Measurements from ENCODE around the gene AAR2.

DNA sequence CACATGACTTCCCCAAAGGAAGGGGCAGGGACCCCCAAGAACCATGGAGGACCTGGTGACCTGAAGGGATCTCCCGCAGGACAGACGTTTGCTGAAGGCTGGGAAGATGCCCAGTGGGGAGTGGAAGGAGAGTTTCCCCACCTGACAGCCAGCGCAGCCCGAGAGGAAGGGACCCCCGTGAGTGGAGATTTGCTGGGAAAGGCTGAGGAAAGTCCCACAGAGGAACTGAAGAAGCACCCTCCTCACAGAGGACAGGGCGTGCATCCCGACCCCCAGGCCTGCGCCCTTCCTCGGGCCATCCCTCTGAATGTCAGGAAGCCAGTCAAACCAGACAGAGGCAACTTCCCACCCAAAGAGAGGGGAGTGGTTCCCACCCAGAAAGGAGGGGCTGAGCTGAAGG lies 29.6 kb upstream of the AAR2 start:
- no peak for TF ChIP-seq CTCF (IDR thresholded peaks at IDR 0.05)
- no peak for TF ChIP-seq ZFX (IDR thresholded peaks at IDR 0.05; ENCODE audit: borderline replicate concordance)
